ENCODE results near the gene YY1.
"Not testable (repeated sequence)": the region's sequence is repeated elsewhere in the genome, so short reads cannot be mapped to it uniquely, and the experiment has no call there.

YY1 gene

GRCh38 chr14:100207588-100207987 is 31.4 kb upstream of the YY1 start:
- not testable (repeated sequence) for H3K27ac Mint-ChIP-seq, H3K4me1 Mint-ChIP-seq, H3K9me3 Mint-ChIP-seq, H3K4me3 Mint-ChIP-seq, H3K27me3 Mint-ChIP-seq, ATAC-seq, H3K36me3 Mint-ChIP-seq

- ATAC-seq, H3K9me3 Mint-ChIP-seq, H3K27me3 Mint-ChIP-seq, H3K4me3 Mint-ChIP-seq, H3K4me1 Mint-ChIP-seq, H3K27ac Mint-ChIP-seq, H3K36me3 Mint-ChIP-seq: not testable (repeated sequence)
Measured at GRCh38 chr14:100208136-100208535, 30.8 kb upstream of the YY1 start.

GRCh38 chr14:100211366-100211765 is 27.6 kb upstream of the YY1 start:
- no peak overlapping the region for H3K27ac Mint-ChIP-seq
- H3K36me3 Mint-ChIP-seq, result no peaks in the 10 kb centered on the region
- H3K9me3 Mint-ChIP-seq, result no peaks in the 10 kb centered on the region
- no peak overlapping the region for H3K4me3 Mint-ChIP-seq
- ATAC-seq, result no peak
- peaks cover 13% of the 10 kb centered on the region for H3K4me1 Mint-ChIP-seq
- no peaks in the 10 kb centered on the region for H3K27me3 Mint-ChIP-seq

- no peak for ATAC-seq
- H3K9me3 Mint-ChIP-seq, result no peaks in the 10 kb centered on the region
- H3K27me3 Mint-ChIP-seq, result no peaks in the 10 kb centered on the region
- peaks cover 13% of the 10 kb centered on the region for H3K4me1 Mint-ChIP-seq
- H3K27ac Mint-ChIP-seq, result no peak overlapping the region
- H3K4me3 Mint-ChIP-seq, result no peak overlapping the region
- no peaks in the 10 kb centered on the region for H3K36me3 Mint-ChIP-seq
Measured at GRCh38 chr14:100211893-100212292, 27.1 kb upstream of the YY1 start.

- no peaks in the 10 kb centered on the region for H3K36me3 Mint-ChIP-seq
- no peak for ATAC-seq
- peaks cover 13% of the 10 kb centered on the region for H3K4me1 Mint-ChIP-seq
- no peak overlapping the region for H3K4me3 Mint-ChIP-seq
- H3K9me3 Mint-ChIP-seq, result no peaks in the 10 kb centered on the region
- no peak overlapping the region for H3K27ac Mint-ChIP-seq
- H3K27me3 Mint-ChIP-seq, result no peaks in the 10 kb centered on the region
Measured at GRCh38 chr14:100212476-100213333, 26.2 kb upstream of the YY1 start.

- Mint-ChIP-seq H3K9me3 (no peaks in the 10 kb centered on the region), H3K36me3 (no peaks in the 10 kb centered on the region), H3K27me3 (no peaks in the 10 kb centered on the region), H3K4me3 (peak overlapping the region; percentile 86), H3K4me1 (peaks cover 13% of the 10 kb centered on the region), H3K27ac (peak overlapping the region; percentile 87)
- no peak for ATAC-seq
Measured at GRCh38 chr14:100213587-100213955, 25.4 kb upstream of the YY1 start.

GRCh38 chr14:100213956-100214769 is 24.8 kb upstream of the YY1 start:
- H3K36me3 Mint-ChIP-seq, result no peaks in the 10 kb centered on the region
- H3K4me3 Mint-ChIP-seq, result peak overlapping the region; percentile 86
- peak; percentile 98 for ATAC-seq
- H3K4me1 Mint-ChIP-seq, result peaks cover 13% of the 10 kb centered on the region
- no peaks in the 10 kb centered on the region for H3K27me3 Mint-ChIP-seq
- peak overlapping the region; percentile 87 for H3K27ac Mint-ChIP-seq
- H3K9me3 Mint-ChIP-seq, result no peaks in the 10 kb centered on the region

- no peaks in the 10 kb centered on the region for H3K27me3 Mint-ChIP-seq
- no peak for ATAC-seq
Measured at GRCh38 chr14:100214770-100215083, 24.2 kb upstream of the YY1 start.

GRCh38 chr14:100215330-100215885 is 23.5 kb upstream of the YY1 start:
- no peaks in the 10 kb centered on the region for H3K9me3 Mint-ChIP-seq
- H3K27ac Mint-ChIP-seq, result peak overlapping the region; percentile 87
- H3K4me1 Mint-ChIP-seq, result peaks cover 13% of the 10 kb centered on the region
- no peak for ATAC-seq
- no peaks in the 10 kb centered on the region for H3K36me3 Mint-ChIP-seq
- no peak overlapping the region for H3K4me3 Mint-ChIP-seq
- H3K27me3 Mint-ChIP-seq, result no peaks in the 10 kb centered on the region

More at GRCh38 chr14:100214770-100215083, 24.2 kb upstream of the YY1 start:
- Mint-ChIP-seq H3K27ac (peak overlapping the region; percentile 87), H3K4me1 (peaks cover 13% of the 10 kb centered on the region), H3K4me3 (peak overlapping the region; percentile 86), H3K36me3 (no peaks in the 10 kb centered on the region), H3K9me3 (no peaks in the 10 kb centered on the region)

GRCh38 chr14:100219126-100219785 is 19.7 kb upstream of the YY1 start:
- Mint-ChIP-seq H3K27ac (no peak overlapping the region), H3K9me3 (no peaks in the 10 kb centered on the region), H3K4me1 (peaks cover 17% of the 10 kb centered on the region), H3K36me3 (no peaks in the 10 kb centered on the region), H3K4me3 (no peak overlapping the region), H3K27me3 (no peaks in the 10 kb centered on the region)
- no peak for ATAC-seq

- Mint-ChIP-seq H3K27ac (no peak overlapping the region), H3K27me3 (no peaks in the 10 kb centered on the region), H3K4me3 (no peak overlapping the region), H3K36me3 (no peaks in the 10 kb centered on the region), H3K4me1 (peaks cover 16% of the 10 kb centered on the region), H3K9me3 (no peaks in the 10 kb centered on the region)
- peak; percentile 96 for ATAC-seq
Measured at GRCh38 chr14:100221533-100222223, 17.3 kb upstream of the YY1 start.

GRCh38 chr14:100222224-100223093 is 16.5 kb upstream of the YY1 start:
- Mint-ChIP-seq H3K27me3 (no peaks in the 10 kb centered on the region), H3K27ac (no peak overlapping the region), H3K4me1 (peaks cover 16% of the 10 kb centered on the region), H3K9me3 (no peaks in the 10 kb centered on the region), H3K36me3 (no peaks in the 10 kb centered on the region), H3K4me3 (no peak overlapping the region)
- peak; percentile 4 for ATAC-seq

- ATAC-seq, result no peak
- H3K27ac Mint-ChIP-seq, result no peak overlapping the region
Measured at GRCh38 chr14:100223332-100224201, 15.4 kb upstream of the YY1 start.

More at GRCh38 chr14:100223332-100224201, 15.4 kb upstream of the YY1 start:
- H3K4me1 Mint-ChIP-seq, result peaks cover 16% of the 10 kb centered on the region
- H3K9me3 Mint-ChIP-seq, result no peaks in the 10 kb centered on the region
- no peaks in the 10 kb centered on the region for H3K27me3 Mint-ChIP-seq
- no peak overlapping the region for H3K4me3 Mint-ChIP-seq
- no peaks in the 10 kb centered on the region for H3K36me3 Mint-ChIP-seq

All from stimulated activated memory B cell treated with anti-CD40 and anti-IgM and Interleukin-4, amounts not matched to agents 10 μg/mL and 1 μg/mL and 100 μg/mL, for 72 hours (primary cell).